ENCODE results near the gene IFIT3. TPM values are rescaled to one million over a fixed set of nuclear protein-coding genes. Genes with fewer than 3 reads are reported as not detected.

The IFIT3 gene
- total and polyA plus RNA-seq, 2 experiments from 2014 or later: 10.4 to 10.9 TPM

DNA sequence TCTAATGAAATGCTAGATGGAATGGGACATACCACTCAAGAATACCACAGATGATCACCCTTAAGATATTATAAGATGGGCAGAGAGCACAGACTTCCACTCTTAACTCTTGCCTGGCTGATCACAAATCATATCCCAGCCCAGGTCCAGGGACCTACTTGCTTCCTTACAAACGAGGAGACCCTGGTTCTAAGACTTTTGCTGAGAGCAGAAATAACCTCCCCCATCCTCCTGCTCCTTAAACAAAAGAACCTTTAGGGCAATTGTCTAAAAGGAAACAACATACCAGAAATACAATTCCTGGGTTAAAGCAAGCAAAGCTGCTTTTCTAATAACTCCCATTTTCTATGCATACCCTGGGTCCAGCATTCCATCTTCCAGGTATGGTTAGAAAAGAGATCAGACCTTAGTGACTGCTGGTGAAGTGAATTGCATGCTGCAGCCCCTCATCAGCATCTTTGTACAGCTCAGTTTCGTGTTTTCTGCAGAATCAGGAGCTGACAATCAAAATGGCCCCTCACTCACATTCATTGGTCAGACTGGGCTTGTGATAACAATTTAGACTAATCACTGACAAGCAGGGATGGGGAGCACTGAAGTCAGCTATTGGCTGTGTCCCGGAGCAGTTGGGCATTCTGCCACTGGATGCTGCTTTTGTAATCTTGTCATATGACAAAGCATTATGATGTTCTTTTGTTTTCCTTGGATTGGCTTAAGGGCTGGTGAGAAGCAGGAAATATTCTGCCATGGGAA, 14.6 kb downstream of the IFIT3 start:
- Histone ChIP-seq H3F3A (ENCODE audit: insufficient read depth) (peaks cover 18% of the 10 kb centered on the region; the same call in 1 of the 2 replicates), H4K20me1 (ENCODE audit: insufficient read depth) (no peaks in the 10 kb centered on the region), H3K36me3 (ENCODE audit: low read depth) (0 out of 2 replicates have a peak, but pooled peaks cover 9% of the 10 kb centered on the region), H3K27me3 (replicated peaks; ENCODE audit: insufficient read depth) (no peaks in the 10 kb centered on the region), H2AFZ (peak overlapping the region; percentile 47; the same call in 1 of the 2 replicates), H3K4me3 (no peak overlapping the region), H3K9me2 (ENCODE audit: insufficient read depth) (peaks cover 5% of the 10 kb centered on the region; the same call in 1 of the 2 replicates), H3K27ac (peak overlapping the region; percentile 27; the same call in 1 of the 2 replicates), H3K79me2 (ENCODE audit: insufficient read depth) (no peaks in the 10 kb centered on the region), H3K9me3 (ENCODE audit: low read depth) (no peaks in the 10 kb centered on the region), H3K9ac (no peak overlapping the region), H3K4me1 (ENCODE audit: insufficient read depth) (peaks cover 18% of the 10 kb centered on the region), H3K4me2 (ENCODE audit: unreplicated experiment) (no peak overlapping the region)
- 42 to 44% methylated on average over 3 of the region's 3 CpGs for WGBS, 2 experiments (ENCODE audit: low coverage in 1 of 2, low lambda C conversion rate in 2 of 2, missing lambda C conversion rate in 2 of 2)
- DNase-seq: peak; percentile 74
- TF ChIP-seq EZH2phosphoT487 (IDR thresholded peaks at IDR 0.05; ENCODE audit: insufficient read depth, low read depth) (no peak), EZH2 (IDR thresholded peaks at IDR 0.05; ENCODE audit: insufficient read depth, poor library complexity, severe bottlenecking) (no peak)
- in situ Hi-C loops (cut with MboI): no loop called here

DNA sequence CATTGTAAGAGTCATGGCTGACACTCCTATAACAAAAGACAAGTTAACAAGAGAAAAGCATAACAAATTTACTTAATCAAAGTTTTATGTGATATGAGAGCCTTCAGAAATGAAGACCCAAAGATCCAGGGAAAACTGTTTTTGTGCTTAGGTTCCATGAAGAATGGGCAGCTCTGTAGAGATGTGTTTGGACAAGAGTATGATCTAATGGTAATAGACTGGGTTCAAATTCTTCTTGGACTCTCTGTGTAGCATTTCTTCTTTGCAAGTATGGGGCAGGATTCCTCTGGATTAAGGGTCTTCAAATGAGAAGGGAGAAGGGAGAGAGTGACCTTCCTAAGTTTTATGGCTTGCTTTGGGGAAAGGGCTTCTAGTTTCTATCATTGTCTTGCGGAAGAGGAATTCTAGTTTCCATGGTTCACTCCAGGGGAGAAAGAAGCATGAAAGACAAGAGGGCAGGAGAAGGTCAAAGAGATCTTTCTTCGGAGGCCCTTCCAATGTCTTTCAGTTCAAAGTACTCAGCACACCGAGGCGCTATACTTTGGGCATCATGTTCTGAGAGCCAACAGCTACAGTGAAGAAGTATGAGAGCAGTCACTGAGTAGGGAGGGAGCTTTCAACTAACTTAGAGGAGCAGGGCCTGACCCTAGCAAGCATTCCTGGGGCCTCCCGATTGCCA, 15.4 kb downstream of the IFIT3 start:
- no peaks in the 10 kb centered on the region for H3K27me3 ChIP-seq (replicated peaks; ENCODE audit: insufficient read depth)
- H2AFZ ChIP-seq: 0 out of 2 replicates have a peak overlapping the region, but pooled peaks have one; percentile 47
- H3K27ac ChIP-seq: peak overlapping the region; percentile 27; the same call in 1 of the 2 replicates
- no peak for DNase-seq
- no peaks in the 10 kb centered on the region for H3K9me3 ChIP-seq (ENCODE audit: low read depth)
- H3K4me1 ChIP-seq (ENCODE audit: insufficient read depth): peaks cover 13% of the 10 kb centered on the region; the same call in 1 of the 2 replicates
- peaks cover 5% of the 10 kb centered on the region; the same call in 1 of the 2 replicates for H3K9me2 ChIP-seq (ENCODE audit: insufficient read depth)
- H4K20me1 ChIP-seq (ENCODE audit: insufficient read depth): no peaks in the 10 kb centered on the region
- H3K36me3 ChIP-seq (ENCODE audit: low read depth): 0 out of 2 replicates have a peak, but pooled peaks cover 9% of the 10 kb centered on the region
- H3K79me2 ChIP-seq (ENCODE audit: insufficient read depth): no peaks in the 10 kb centered on the region
- H3K4me2 ChIP-seq (ENCODE audit: unreplicated experiment): no peak overlapping the region
- no peak overlapping the region for H3K9ac ChIP-seq
- WGBS, 2 experiments (ENCODE audit: low coverage in 1 of 2, low lambda C conversion rate in 2 of 2, missing lambda C conversion rate in 2 of 2): 86 to 87% methylated on average over 5 of the region's 5 CpGs
- TF ChIP-seq EZH2 (IDR thresholded peaks at IDR 0.05; ENCODE audit: insufficient read depth, poor library complexity, severe bottlenecking) (no peak), EZH2phosphoT487 (IDR thresholded peaks at IDR 0.05; ENCODE audit: insufficient read depth, low read depth) (no peak)
- in situ Hi-C loops (cut with MboI): no loop called here
- H3K4me3 ChIP-seq: no peak overlapping the region
- peaks cover 18% of the 10 kb centered on the region; the same call in 1 of the 2 replicates for H3F3A ChIP-seq (ENCODE audit: insufficient read depth)

- Histone ChIP-seq H3K9me3 (ENCODE audit: low read depth) (no peaks in the 10 kb centered on the region), H3K27me3 (replicated peaks; ENCODE audit: insufficient read depth) (no peaks in the 10 kb centered on the region), H3K4me1 (ENCODE audit: insufficient read depth) (peaks cover 13% of the 10 kb centered on the region; the same call in 1 of the 2 replicates), H2AFZ (no peak overlapping the region), H3K4me3 (no peak overlapping the region), H3F3A (ENCODE audit: insufficient read depth) (peaks cover 18% of the 10 kb centered on the region; the same call in 1 of the 2 replicates), H3K79me2 (ENCODE audit: insufficient read depth) (no peaks in the 10 kb centered on the region), H4K20me1 (ENCODE audit: insufficient read depth) (no peaks in the 10 kb centered on the region), H3K9ac (no peak overlapping the region), H3K9me2 (ENCODE audit: insufficient read depth) (peaks cover 5% of the 10 kb centered on the region; the same call in 1 of the 2 replicates), H3K27ac (no peak overlapping the region), H3K4me2 (ENCODE audit: unreplicated experiment) (no peak overlapping the region), H3K36me3 (ENCODE audit: low read depth) (0 out of 2 replicates have a peak, but pooled peaks cover 8% of the 10 kb centered on the region)
- TF ChIP-seq EZH2phosphoT487 (IDR thresholded peaks at IDR 0.05; ENCODE audit: insufficient read depth, low read depth): no peak
- no peak for TF ChIP-seq EZH2 (IDR thresholded peaks at IDR 0.05; ENCODE audit: insufficient read depth, poor library complexity, severe bottlenecking)
- 39 to 58% methylated on average over 2 of the region's 2 CpGs for WGBS, 2 experiments (ENCODE audit: low coverage in 1 of 2, low lambda C conversion rate in 2 of 2, missing lambda C conversion rate in 2 of 2)
- in situ Hi-C loops (cut with MboI): no loop called here
- DNase-seq: no peak
Measured at GRCh38 chr10:89344156-89344555, 16.4 kb downstream of the IFIT3 start.

GRCh38 chr10:89345367-89346000, 17.7 kb downstream of the IFIT3 start:
- H3K27ac ChIP-seq: no peak overlapping the region
- H3K9me2 ChIP-seq (ENCODE audit: insufficient read depth): peaks cover 5% of the 10 kb centered on the region; the same call in 1 of the 2 replicates
- H3K9ac ChIP-seq: no peak overlapping the region
- DNase-seq: no peak
- peaks cover 16% of the 10 kb centered on the region for H3K4me1 ChIP-seq (ENCODE audit: insufficient read depth)
- H2AFZ ChIP-seq: no peak overlapping the region
- 94 to 96% methylated on average over 4 of the region's 4 CpGs for WGBS, 2 experiments (ENCODE audit: low coverage in 1 of 2, low lambda C conversion rate in 2 of 2, missing lambda C conversion rate in 2 of 2)
- H3K9me3 ChIP-seq (ENCODE audit: low read depth): no peaks in the 10 kb centered on the region
- peaks cover 21% of the 10 kb centered on the region for H3F3A ChIP-seq (ENCODE audit: insufficient read depth)
- H4K20me1 ChIP-seq (ENCODE audit: insufficient read depth): no peaks in the 10 kb centered on the region
- no peaks in the 10 kb centered on the region for H3K27me3 ChIP-seq (replicated peaks; ENCODE audit: insufficient read depth)
- no peaks in the 10 kb centered on the region for H3K79me2 ChIP-seq (ENCODE audit: insufficient read depth)
- no peak overlapping the region for H3K4me3 ChIP-seq
- TF ChIP-seq EZH2phosphoT487 (IDR thresholded peaks at IDR 0.05; ENCODE audit: insufficient read depth, low read depth) (no peak), EZH2 (IDR thresholded peaks at IDR 0.05; ENCODE audit: insufficient read depth, poor library complexity, severe bottlenecking) (no peak)
- no peak overlapping the region for H3K4me2 ChIP-seq (ENCODE audit: unreplicated experiment)
- no peaks in the 10 kb centered on the region for H3K36me3 ChIP-seq (ENCODE audit: low read depth)
- in situ Hi-C loops (cut with MboI): no loop called here
